GM18499 (cell line): Measurements from ENCODE around the gene BCKDHA.
"Not testable (repeated sequence)": the region's sequence is repeated elsewhere in the genome, so short reads cannot be mapped to it uniquely, and the experiment has no call there.

Experiments
- ATAC-seq: cut with Tn5 transposase; IDR thresholded peaks from one replicate; pipeline ENCODE4 v1.9.1; 2021; ENCODE audit warnings: moderate number of reproducible peaks; ENCODE audit not compliant: insufficient read depth, unreplicated experiment

Gene BCKDHA

GRCh38 chr19:41441321-41441945, 43.8 kb downstream of the BCKDHA start:
- ATAC-seq: no peak

DNA sequence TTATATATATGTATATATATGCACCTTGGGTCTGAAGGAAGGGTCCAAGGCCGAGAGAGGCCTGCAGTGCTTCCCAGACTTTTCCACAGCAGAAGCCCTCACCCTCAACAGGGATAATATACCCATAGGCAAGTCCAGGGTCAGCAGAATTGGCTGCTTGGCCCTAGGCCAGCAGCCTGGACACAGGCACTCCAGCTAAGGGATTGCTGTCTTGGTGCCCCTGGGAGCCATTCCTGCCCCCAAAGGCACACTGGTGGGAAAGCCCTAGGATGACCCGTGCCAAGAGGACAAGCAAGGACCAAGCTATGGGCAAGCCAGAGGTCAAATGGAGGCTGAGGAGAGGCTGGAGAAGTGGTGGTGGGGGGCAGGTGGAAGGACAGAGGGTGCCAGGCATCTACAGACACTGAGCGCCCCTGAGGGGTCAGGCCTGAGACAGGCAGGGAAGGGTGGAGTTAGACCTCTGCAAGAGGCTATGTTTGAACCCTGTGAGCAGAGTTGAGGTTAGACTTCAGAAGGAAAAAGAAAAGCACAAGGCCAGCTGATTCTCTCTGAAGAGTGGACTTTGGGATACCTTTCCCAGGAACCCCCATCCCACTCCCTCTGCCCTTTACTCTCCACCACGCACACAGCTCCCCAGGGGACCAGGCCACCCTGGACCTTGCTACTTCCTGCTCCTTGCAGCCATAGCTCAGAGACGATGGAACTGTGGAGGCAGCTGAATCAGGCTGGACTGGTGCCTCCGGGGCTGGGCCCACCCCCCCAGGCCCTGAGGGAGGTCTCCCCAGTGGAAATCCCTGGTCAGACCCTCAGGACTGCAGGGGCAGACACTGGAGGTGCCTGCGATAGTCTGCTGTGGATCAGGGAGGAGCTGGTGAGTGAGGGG, 45.1 kb downstream of the BCKDHA start, which contains the start of gene ERICH4:
Gene ERICH4 (plus strand): TSS at position 684 of the 883 bp plus-strand sequence. CDS start 14 bp downstream, at position 698.
- ATAC-seq: no peak

- no peak for ATAC-seq
Measured at GRCh38 chr19:41443813-41444455, 46.3 kb downstream of the BCKDHA start.

DNA sequence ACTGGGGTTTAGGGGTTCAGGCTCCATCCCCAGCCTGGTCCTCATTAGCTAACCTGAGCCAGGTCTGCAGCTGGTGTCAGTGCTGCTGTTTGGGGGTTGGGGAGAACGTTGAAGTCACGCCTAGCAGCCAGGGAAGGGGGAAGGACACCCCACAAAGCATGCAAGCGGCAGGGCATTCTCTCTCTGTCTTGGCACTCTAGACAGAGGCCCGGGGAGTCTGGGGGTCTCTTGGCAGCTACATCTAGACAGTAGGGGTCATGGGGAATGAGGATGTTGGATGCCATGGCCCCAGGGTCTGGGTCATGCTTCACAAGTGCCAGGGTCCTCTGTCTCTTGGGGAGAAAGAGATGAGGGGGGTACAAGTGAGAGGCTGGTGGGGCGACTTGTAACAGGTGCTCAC, 48.0 kb downstream of the BCKDHA start:
- no peak for ATAC-seq

DNA sequence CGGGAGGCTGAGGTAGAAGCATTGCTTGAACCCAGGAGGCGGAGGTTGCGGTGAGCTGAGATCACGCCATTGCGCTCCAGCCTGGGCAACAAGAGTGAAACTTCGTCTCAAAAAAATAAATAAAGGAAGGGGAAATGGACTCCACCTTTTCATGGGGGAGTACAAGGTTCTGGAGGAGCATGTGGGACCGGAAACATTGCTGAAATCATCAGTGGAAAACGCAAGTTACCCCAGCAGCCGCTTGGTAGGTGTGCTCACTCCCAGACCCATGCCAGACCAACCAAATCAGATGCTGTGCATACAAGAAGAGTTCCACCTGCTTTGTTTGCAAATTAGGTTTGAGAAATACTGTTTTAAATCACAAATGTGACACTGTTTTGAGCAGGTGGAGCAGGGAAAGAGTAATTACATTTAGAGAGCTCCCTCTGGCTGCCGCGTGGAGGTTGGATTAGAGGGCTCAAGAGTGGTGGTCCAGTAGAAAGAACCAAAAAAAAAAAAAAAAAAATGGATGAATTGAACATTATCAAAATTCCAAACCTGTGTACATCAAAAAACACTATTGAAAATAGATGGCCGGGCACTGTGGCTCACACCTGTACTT, 50.2 kb downstream of the BCKDHA start:
- ATAC-seq: no peak

GRCh38 chr19:41449079-41449864, 51.7 kb downstream of the BCKDHA start:
- ATAC-seq: no peak

GRCh38 chr19:41449865-41450178, 52.2 kb downstream of the BCKDHA start:
- no peak for ATAC-seq

DNA sequence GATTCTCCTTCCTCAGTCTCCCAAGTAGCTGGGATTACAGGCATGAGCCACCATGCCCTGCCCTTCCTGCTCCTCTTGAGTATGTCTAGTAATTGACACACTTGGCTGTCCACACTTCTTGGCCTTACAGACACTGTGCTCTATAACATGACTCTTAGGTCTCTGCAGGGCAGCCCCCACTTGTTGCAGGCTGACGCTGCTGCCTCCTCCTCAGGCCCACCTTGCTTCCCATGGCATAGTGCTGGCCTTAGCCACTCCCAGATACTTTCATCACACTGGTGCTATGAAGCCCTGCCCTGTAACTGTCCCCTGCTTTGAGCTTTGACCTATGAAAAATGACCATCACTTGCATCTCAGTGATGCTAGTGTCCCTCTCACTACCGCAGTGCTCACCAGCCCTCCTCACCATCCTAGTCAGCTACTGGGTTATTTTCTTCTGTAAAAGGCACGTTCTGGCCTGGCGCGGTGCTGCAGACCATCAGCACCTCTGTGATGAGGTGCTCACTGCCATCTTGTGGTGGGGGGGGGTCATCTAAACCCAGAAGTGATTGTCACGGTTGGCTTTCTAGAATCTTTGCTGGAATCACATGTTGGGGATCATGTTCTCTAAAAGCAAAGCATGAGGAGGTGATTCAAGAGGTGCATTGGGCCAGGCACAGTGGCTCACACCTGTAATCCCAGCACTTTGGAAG, 55.1 kb downstream of the BCKDHA start:
- no peak for ATAC-seq

GRCh38 chr19:41455936-41456335, 58.3 kb downstream of the BCKDHA start:
- no peak for ATAC-seq

DNA sequence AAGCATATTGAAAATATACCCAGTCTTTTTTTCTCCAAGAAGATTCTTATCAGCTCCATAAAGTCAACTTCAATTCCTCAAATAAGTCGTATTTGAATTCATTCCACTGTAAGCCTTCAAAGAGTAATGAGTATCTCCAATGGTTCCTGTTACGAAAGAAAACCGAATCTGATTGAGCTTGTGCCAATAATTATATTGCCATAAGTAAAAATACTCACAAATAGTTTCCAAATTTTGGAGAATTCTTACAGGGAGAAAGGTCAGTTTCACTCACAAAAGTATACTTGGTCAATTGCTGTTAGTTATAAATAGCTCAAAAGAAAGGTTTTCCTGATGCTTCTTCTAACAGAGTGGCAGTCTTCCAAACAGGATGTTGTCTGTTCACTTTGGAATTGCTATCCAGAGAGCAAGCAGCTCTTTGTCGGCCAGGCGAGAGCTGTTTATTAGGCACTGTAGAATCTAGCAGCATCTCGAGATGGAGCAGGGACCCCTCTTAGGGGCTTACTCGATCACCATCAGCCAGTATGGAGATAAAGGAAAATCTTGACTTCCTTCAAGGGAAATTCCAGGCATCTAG, 58.8 kb downstream of the BCKDHA start:
- no peak for ATAC-seq

- no peak for ATAC-seq
Measured at GRCh38 chr19:41457241-41457640, 59.6 kb downstream of the BCKDHA start.

DNA sequence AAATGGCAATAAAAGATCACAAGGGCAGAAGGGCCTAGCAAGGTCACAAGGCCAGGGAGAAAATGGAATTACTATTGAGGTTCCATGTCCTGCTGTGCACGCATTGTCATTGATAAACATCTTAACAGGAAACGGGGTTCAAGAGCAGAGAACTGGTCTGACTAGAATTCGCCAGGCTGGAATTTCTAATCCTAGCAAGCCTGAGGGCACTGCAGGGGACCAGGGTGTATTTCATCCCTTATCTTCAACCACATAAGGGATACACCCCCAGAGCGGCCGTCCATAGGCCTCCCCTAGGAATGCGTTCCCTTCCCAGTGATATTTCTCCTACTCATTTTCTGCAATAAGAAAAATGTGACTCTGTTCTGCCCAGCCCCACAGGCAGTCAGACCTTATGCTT, 64.9 kb downstream of the BCKDHA start:
- no peak for ATAC-seq

GRCh38 chr19:41463257-41464256, 65.9 kb downstream of the BCKDHA start:
- not testable (repeated sequence) for ATAC-seq
